Gastroesophageal sphincter (tissue), 4 donors: Measurements from ENCODE around the gene ARHGAP19. TPM values are rescaled to one million over a fixed set of nuclear protein-coding genes. Genes with fewer than 3 reads are reported as not detected.

Experiments used
- ATAC-seq: fragments of 150-250 bp; one replicate; pipeline ENCODE4 v1.9.1; 2016; ENCODE audit warnings: mild to moderate bottlenecking, moderate library complexity
- H3K27ac ChIP-seq, 4 donors: fragments of 200-600 bp; sonication (generic) in 3 of 4; 1 replicate in 3 of 4; 2 replicates in 1 of 4; pipeline ENCODE4 v1.5.1; 2016 to 2019
- H3K27me3 ChIP-seq: fragments of 200-600 bp; sonication (generic); one replicate; pipeline ENCODE4 v1.5.1; 2019
- H3K36me3 ChIP-seq, 2 donors: fragments of 200-600 bp; sonication (generic); one replicate each; pipeline ENCODE4 v1.5.1; 2019; ENCODE audit warnings: control low read depth in 1 of 2
- H3K4me1 ChIP-seq, 3 donors: fragments of 200-600 bp; sonication (generic); 1 replicate in 2 of 3; 2 replicates in 1 of 3; pipeline ENCODE4 v1.5.1; 2016 to 2019; ENCODE audit warnings: control low read depth in 2 of 3
- H3K4me3 ChIP-seq, 2 donors: fragments of 200-600 bp; sonication (generic); one replicate each; pipeline ENCODE4 v1.5.1; 2019; ENCODE audit warnings: mild to moderate bottlenecking in 1 of 2, moderate library complexity in 1 of 2
- H3K9me3 ChIP-seq, 3 donors: fragments of 200-600 bp; sonication (generic); one replicate each; pipeline ENCODE4 v1.5.1; 2017 to 2019; ENCODE audit warnings: control low read depth in 2 of 3
- EP300 ChIP-seq: sonication (generic); formaldehyde crosslinking; IDR thresholded peaks from one replicate; pipeline ENCODE4 v1.6.1; 2017; ENCODE audit warnings: antibody characterized with exemption, mild to moderate bottlenecking
- POLR2A ChIP-seq, 2 donors: fragments of 450-650 bp; IDR thresholded peaks; one replicate each; pipeline ENCODE4 v1.6.1; 2017; ENCODE audit warnings: antibody characterized with exemption in 2 of 2, mild to moderate bottlenecking in 2 of 2, moderate library complexity in 1 of 2
- POLR2AphosphoS5 ChIP-seq: sonication (generic); formaldehyde crosslinking; IDR thresholded peaks from one replicate; pipeline ENCODE4 v1.6.1; 2017; ENCODE audit warnings: antibody characterized with exemption
- WGBS, 2 donors: methylation state at CpG; one replicate each; pipeline ENCODE4 v1.1.5; 2018; ENCODE audit warnings: low coverage in 1 of 2; 5-methylcytosine and 5-hydroxymethylcytosine counted together
- total RNA-seq, 4 donors: library from RNA; depleted of rRNA; stranded (reverse); fragments of >200 nt; gene quantifications; one replicate each; pipeline ENCODE4 v1.1.0, GENCODE V29; 2016
- TF ChIP-seq, protein P1 (sequence below), 4 experiments: fragments of 200-600 bp in 2 of 4; fragments of 450-650 bp in 2 of 4; sonication (generic) in 1 of 4; IDR thresholded peaks; one replicate each; pipeline ENCODE4 v1.5.1; 2017 to 2019; ENCODE audit warnings: antibody characterized with exemption in 4 of 4, mild to moderate bottlenecking in 2 of 4, moderate library complexity in 2 of 4

The ARHGAP19 gene
- total RNA-seq, 4 donors from 2014 or later = 3.2 to 6.7 (median 5.0) TPM

DNA sequence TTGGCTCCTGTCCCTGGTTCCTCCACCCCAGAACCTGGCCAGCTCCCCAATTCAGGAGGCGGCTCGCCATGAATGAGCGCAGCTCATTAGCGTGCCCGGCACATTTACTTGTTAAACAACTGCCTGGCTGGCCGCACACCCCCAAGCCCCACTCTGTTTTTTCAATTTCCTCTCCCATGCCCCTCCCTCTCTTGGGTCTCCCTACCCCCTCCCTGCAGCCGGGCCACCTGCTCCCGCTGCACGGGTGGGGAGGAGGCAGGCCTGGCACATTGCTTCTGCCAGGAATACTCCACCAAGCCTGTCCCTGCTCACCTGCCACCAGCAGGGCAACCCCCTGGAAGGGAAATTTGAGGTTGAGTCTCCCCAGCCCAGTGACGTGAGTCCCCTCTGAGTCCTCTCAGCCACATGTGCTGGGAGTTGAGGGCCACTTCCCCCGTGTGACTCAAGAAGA is 104.2 kb downstream of the ARHGAP19 start:
- Histone ChIP-seq H3K9me3 (no peaks in the 10 kb centered on the region), H3K4me1 (peaks cover 0 to 13% (median 7%) of the 10 kb centered on the region in 3 donors), H3K36me3 (no peaks in the 10 kb centered on the region), H3K4me3 (no peak overlapping the region), H3K27ac (no peak overlapping the region), H3K27me3 (peaks cover 76% of the 10 kb centered on the region)
- 82 to 93% methylated on average over 6 to 7 of the region's 11 CpGs for WGBS, 2 donors
- TF ChIP-seq POLR2AphosphoS5 (no peak), EP300 (no peak), POLR2A (IDR thresholded peaks at IDR 0.05) (no peak)
- TF ChIP-seq, protein P1, sequence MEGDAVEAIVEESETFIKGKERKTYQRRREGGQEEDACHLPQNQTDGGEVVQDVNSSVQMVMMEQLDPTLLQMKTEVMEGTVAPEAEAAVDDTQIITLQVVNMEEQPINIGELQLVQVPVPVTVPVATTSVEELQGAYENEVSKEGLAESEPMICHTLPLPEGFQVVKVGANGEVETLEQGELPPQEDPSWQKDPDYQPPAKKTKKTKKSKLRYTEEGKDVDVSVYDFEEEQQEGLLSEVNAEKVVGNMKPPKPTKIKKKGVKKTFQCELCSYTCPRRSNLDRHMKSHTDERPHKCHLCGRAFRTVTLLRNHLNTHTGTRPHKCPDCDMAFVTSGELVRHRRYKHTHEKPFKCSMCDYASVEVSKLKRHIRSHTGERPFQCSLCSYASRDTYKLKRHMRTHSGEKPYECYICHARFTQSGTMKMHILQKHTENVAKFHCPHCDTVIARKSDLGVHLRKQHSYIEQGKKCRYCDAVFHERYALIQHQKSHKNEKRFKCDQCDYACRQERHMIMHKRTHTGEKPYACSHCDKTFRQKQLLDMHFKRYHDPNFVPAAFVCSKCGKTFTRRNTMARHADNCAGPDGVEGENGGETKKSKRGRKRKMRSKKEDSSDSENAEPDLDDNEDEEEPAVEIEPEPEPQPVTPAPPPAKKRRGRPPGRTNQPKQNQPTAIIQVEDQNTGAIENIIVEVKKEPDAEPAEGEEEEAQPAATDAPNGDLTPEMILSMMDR (IDR thresholded peaks at IDR 0.05) = no peak
- no peak for ATAC-seq

DNA sequence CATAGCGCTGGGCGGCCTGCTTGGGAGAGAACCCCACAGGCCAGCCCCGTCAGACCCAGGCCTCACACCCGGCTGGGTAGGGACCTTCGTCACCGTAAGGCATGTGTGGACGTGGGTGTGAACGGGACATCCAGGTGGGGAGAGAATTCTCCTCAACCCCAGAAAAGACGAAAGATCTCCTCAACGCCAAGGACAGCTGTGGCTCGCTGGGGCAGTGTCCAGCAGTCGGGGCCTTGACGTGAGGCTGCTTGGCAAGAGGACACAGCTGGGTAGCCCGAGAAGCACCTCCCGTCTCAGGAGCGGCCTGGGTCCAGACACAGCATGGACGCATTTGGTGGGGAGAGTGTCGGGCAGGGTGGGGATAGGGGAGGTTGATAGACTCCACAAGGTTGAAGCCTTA is 105.5 kb downstream of the ARHGAP19 start:
- no peak for ATAC-seq
- Histone ChIP-seq H3K4me1 (peaks cover 0 to 13% (median 7%) of the 10 kb centered on the region in 3 donors), H3K27ac (no peak overlapping the region), H3K9me3 (no peaks in the 10 kb centered on the region), H3K4me3 (no peak overlapping the region), H3K36me3 (no peaks in the 10 kb centered on the region), H3K27me3 (peaks cover 66% of the 10 kb centered on the region)
- TF ChIP-seq EP300 = no peak
- TF ChIP-seq POLR2AphosphoS5 = no peak
- no peak for TF ChIP-seq POLR2A (IDR thresholded peaks at IDR 0.05)
- TF ChIP-seq, protein P1 (IDR thresholded peaks at IDR 0.05) = no peak
- WGBS, 2 donors = 56 to 96% methylated on average over 4 to 5 of the region's 18 CpGs

DNA sequence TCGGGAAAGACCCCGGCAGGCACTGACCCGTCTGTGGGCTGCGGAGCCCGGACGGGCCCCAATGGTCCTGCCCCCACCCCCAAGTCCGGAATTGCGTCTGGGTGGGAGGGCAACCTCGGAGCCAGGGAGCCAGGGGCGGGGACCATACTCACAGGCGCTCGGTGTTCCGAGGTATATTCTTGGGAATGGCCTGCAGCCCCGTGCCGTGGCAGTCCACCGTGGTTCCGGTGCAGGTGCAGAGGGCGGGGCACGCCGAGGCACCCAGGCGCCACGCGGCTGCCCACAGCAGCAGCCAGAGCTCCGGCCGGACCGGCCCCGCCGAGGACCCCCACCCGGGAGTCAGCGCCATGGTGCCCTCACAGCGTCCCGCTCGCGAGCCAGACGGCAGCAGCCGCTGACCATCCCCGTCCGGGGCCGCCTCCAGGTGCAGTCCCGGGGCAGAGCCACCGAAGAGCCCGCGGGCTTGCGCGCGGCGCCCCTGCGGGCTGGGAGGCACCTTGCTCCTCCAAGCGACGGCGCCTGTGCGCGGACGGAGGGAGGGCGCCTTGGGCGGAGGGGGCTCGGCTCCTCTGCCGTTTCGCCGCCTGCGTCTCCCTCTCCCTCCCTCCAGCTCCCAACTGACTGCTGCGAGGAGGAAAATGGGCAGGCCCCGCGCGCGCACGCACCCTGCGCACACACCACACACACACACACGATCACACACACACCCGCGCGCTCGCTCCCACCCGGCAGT is 106.9 kb downstream of the ARHGAP19 start, which contains the start of gene SLIT1:
Gene SLIT1 (minus strand): TSS at position 634 of the 733 bp plus-strand sequence. CDS start 285 bp downstream, at position 349.
- H3K9me3 ChIP-seq = no peaks in the 10 kb centered on the region
- no peak within 1 kb of the TSS for H3K27ac ChIP-seq
- H3K4me3 ChIP-seq = peak within 1 kb of the TSS in 1 of 2 donors; percentile 38
- H3K36me3 ChIP-seq = no peaks in the 10 kb centered on the region
- peaks cover 0 to 13% (median 7%) of the 10 kb centered on the region in 3 donors for H3K4me1 ChIP-seq
- WGBS, 2 donors = no CpG with 5 or more reads among the region's 74 CpGs
- ATAC-seq = no peak
- TF ChIP-seq EP300 = no peak
- no peak for TF ChIP-seq POLR2AphosphoS5
- no peak for TF ChIP-seq POLR2A (IDR thresholded peaks at IDR 0.05)
- H3K27me3 ChIP-seq = peaks cover 60% of the 10 kb centered on the region

DNA sequence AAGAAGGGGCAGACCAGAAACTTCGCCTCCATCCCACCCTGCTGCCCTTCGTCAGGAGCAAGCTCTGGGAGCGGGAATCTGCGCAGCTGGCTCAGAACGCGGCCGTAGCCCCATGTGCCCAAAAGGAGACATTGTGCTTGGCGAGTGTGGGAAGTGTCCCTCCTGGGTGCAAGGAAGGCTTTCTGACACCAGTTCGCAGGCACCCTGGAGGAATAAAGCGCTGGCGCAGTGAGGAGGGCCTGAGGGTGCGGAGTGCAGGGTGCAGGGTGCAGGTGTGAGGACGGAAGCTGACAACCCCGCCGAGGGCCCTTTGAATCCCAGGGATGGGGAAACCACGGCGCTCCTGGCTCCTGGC is 107.5 kb downstream of the ARHGAP19 start:
- ATAC-seq = no peak
- Histone ChIP-seq H3K9me3 (no peaks in the 10 kb centered on the region), H3K27ac (no peak overlapping the region), H3K4me3 (no peak overlapping the region), H3K4me1 (peaks cover 0 to 14% (median 7%) of the 10 kb centered on the region in 3 donors), H3K27me3 (peaks cover 61% of the 10 kb centered on the region), H3K36me3 (no peaks in the 10 kb centered on the region)
- TF ChIP-seq POLR2A (IDR thresholded peaks at IDR 0.05) = no peak
- TF ChIP-seq POLR2AphosphoS5 = no peak
- TF ChIP-seq EP300 = no peak
- TF ChIP-seq, protein P1 (IDR thresholded peaks at IDR 0.05) = no peak
- 29 to 36% methylated on average over 3 to 7 of the region's 17 CpGs for WGBS, 2 donors

DNA sequence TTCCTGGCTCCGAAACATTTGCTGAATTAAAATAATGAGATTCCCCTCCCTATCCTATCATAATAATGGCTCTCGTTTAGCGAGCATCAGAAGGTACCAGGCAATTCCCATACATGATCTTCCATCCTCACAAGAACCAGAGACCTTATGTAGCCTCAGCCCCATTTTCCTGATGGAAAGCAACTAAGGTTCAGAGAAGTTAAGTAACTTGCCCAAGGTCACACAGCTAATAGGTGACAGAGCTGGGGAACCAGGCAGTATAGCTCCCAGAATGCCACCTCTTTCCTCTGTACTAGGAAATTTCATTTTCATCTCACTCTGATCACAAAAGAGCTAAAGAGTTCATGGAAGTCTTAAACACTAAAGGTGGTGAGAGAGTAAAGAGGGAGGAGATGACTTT is 109.1 kb downstream of the ARHGAP19 start:
- Histone ChIP-seq H3K4me3 (no peak overlapping the region), H3K27ac (no peak overlapping the region), H3K27me3 (peaks cover 69% of the 10 kb centered on the region), H3K9me3 (no peaks in the 10 kb centered on the region), H3K4me1 (peaks cover 0 to 21% (median 7%) of the 10 kb centered on the region in 3 donors), H3K36me3 (no peaks in the 10 kb centered on the region)
- WGBS, 2 donors = 89% methylated on average over 3 of the region's 3 CpGs; no CpG with 5 or more reads in 1 of the 2 donors
- TF ChIP-seq EP300 (no peak), POLR2A (IDR thresholded peaks at IDR 0.05) (no peak), POLR2AphosphoS5 (no peak)
- TF ChIP-seq, protein P1 (IDR thresholded peaks at IDR 0.05) = no peak
- ATAC-seq = no peak
